Subcutaneous preadipocyte (primary cell): Measurements from ENCODE around the gene TRA2B. TPM values are rescaled to one million over a fixed set of nuclear protein-coding genes. Genes with fewer than 3 reads are reported as not detected.

Source experiments
- total RNA-seq: library from RNA; depleted of rRNA; stranded (reverse); fragments of >200 nt; gene quantifications from 2 replicates; pipeline ENCODE4 v1.2.3, GENCODE V29; 2012

Gene TRA2B
- total RNA-seq: 153 and 192 TPM in 2 replicates

DNA sequence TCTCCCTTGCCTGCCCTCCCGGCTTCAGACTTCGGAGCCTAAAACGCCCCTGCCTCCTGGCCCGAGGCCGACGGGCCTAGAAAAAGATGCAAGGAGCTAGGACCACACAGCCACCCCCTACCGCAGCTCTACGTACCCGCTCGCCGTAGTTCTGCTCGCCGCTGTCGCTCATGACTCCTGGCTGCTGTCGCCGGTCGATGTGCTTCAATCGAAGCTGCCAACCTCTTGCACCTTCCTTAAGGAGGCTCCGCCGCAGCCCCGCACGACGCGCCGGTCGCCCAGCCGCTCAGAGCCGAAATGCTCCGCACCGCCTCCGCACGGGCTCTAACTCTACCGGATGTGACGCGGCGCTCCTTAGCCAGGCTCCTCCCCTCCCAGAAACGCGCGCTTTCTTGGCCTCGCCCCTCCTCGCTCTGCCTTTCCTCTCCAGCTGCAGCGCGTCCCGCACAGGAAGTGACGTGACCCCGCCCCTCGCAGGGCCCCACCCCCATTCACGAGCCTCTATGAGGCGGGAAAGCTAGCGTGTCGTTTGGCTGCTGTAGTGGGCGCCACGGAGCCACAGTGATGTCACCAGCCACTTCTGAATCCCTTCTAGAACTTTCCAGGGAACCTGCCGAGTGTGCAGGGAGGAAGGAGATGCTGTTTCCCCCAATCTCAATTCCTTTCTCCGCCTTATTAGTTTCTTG is at the start of gene TRA2B:
TSS of gene TRA2B (minus strand) at position 326 of the 686 bp plus-strand sequence. CDS start at position 172, 154 bp downstream.

Other genes starting within 250 kb of the TRA2B start
- gene IGF2BP2, start 113.0 kb downstream of the TRA2B start, total RNA-seq: 55.9 and 123 TPM in 2 replicates
- 36.0 and 44.0 TPM in 2 replicates for gene ETV5, start 171.1 kb upstream of the TRA2B start, total RNA-seq